ENCODE data around the gene TSPO2.

- TF ChIP-seq, protein P1, sequence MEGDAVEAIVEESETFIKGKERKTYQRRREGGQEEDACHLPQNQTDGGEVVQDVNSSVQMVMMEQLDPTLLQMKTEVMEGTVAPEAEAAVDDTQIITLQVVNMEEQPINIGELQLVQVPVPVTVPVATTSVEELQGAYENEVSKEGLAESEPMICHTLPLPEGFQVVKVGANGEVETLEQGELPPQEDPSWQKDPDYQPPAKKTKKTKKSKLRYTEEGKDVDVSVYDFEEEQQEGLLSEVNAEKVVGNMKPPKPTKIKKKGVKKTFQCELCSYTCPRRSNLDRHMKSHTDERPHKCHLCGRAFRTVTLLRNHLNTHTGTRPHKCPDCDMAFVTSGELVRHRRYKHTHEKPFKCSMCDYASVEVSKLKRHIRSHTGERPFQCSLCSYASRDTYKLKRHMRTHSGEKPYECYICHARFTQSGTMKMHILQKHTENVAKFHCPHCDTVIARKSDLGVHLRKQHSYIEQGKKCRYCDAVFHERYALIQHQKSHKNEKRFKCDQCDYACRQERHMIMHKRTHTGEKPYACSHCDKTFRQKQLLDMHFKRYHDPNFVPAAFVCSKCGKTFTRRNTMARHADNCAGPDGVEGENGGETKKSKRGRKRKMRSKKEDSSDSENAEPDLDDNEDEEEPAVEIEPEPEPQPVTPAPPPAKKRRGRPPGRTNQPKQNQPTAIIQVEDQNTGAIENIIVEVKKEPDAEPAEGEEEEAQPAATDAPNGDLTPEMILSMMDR (conservative IDR thresholded peaks at IDR 0.05; ENCODE audit: low read length): no peak
- no peak for TF ChIP-seq EZH2phosphoT487 (IDR thresholded peaks at IDR 0.05; ENCODE audit: borderline replicate concordance, low read depth, low read length)
Observed at GRCh38 chr6:40998661-40999060, 43.6 kb upstream of the TSPO2 start.
